Caco-2 (cell line): ENCODE measurements around the gene ICAM1. TPM values are rescaled to one million over a fixed set of nuclear protein-coding genes. Genes with fewer than 3 reads are reported as not detected.
A peak's percentile ranks its signal among the peaks of the same experiment; 100 is the strongest.

ENCODE experiments used
- BruUV-seq: library from RNA; stranded (reverse); fragments of 400-500 nt; replicated peaks from 2 replicates; lab custom pipeline; 2021; lab: Mats Ljungman, UMichigan
- CTCF ChIA-PET: fragments of 300-600 bp; sonication (Branson Sonifier 250); formaldehyde crosslinking; loops from one replicate; lab custom pipeline; 2022; ENCODE audit warnings: antibody characterized with exemption; lab: Charles Lee
- POLR2A ChIA-PET: fragments of 300-600 bp; sonication (Branson Sonifier 250); formaldehyde crosslinking; loops from one replicate; lab custom pipeline; 2022; ENCODE audit warnings: antibody characterized with exemption; lab: Charles Lee
- DNase-seq, 2 experiments: peaks; one replicate each; pipeline versions ENCODE4 v3.0.0 to v3.0.0-alpha.2; 2020 to 2022
- H3K27me3 ChIP-seq: replicated peaks from 2 replicates; pipeline ENCODE4 v1.6.0; 2011; ENCODE audit warnings: low read length; ENCODE audit not compliant: control insufficient read depth, insufficient read depth
- H3K36me3 ChIP-seq: 2 replicates; pipeline ENCODE4 v1.5.1; 2011; ENCODE audit warnings: low read length; ENCODE audit not compliant: control insufficient read depth, insufficient read depth
- H3K4me1 ChIP-seq: fragments of 250-450 bp; sonication (Bioruptor Pico); 2 replicates; pipeline ENCODE4 v1.5.1; 2020; ENCODE audit warnings: mild to moderate bottlenecking
- H3K4me3 ChIP-seq: 2 replicates; pipeline ENCODE4 v1.5.1; 2011; ENCODE audit warnings: low read depth, mild to moderate bottlenecking, control low read depth, low read length
- H3K9me3 ChIP-seq: fragments of 250-450 bp; sonication (Bioruptor Pico); 2 replicates; pipeline ENCODE4 v1.5.1; 2020; ENCODE audit warnings: mild to moderate bottlenecking, moderate library complexity
- H3K27ac Mint-ChIP-seq: one replicate; pipeline ENCODE4 v1.8.0; 2022; ENCODE audit warnings: mixed read lengths; ENCODE audit not compliant: unreplicated experiment
- H3K27me3 Mint-ChIP-seq: one replicate; pipeline ENCODE4 v1.8.0; 2022; ENCODE audit warnings: mixed read lengths; ENCODE audit not compliant: insufficient read depth, unreplicated experiment
- H3K36me3 Mint-ChIP-seq: one replicate; pipeline ENCODE4 v1.8.0; 2022; ENCODE audit warnings: mild to moderate bottlenecking, mixed read lengths; ENCODE audit not compliant: insufficient read depth, unreplicated experiment
- H3K4me1 Mint-ChIP-seq: one replicate; pipeline ENCODE4 v1.8.0; 2022; ENCODE audit warnings: low read depth, mixed read lengths; ENCODE audit not compliant: unreplicated experiment
- H3K4me3 Mint-ChIP-seq: one replicate; pipeline ENCODE4 v1.8.0; 2022; ENCODE audit warnings: mild to moderate bottlenecking, moderate library complexity, mixed read lengths; ENCODE audit not compliant: unreplicated experiment
- H3K9me3 Mint-ChIP-seq: one replicate; pipeline ENCODE4 v1.8.0; 2022; ENCODE audit warnings: mixed read lengths; ENCODE audit not compliant: unreplicated experiment
- CTCF ChIP-seq, 2 experiments: fragments of 200-600 bp in 1 of 2; IDR thresholded peaks; 1 replicate in 1 of 2; 2 replicates in 1 of 2; pipeline versions ENCODE4 v1.5.1 to v1.8.0; 2011 to 2022; ENCODE audit warnings: antibody characterized with exemption in 1 of 2, control low read depth in 1 of 2, inconsistent platforms in 1 of 2, low read depth in 1 of 2, low read length in 1 of 2, mild to moderate bottlenecking in 1 of 2, moderate library complexity in 1 of 2; ENCODE audit not compliant: insufficient read depth in 1 of 2, severe bottlenecking in 1 of 2, unreplicated experiment in 1 of 2
- intact Hi-C: fragments of 100-400 bp; cut with micrococcal nuclease; formaldehyde crosslinking; loops from one replicate; pipeline ENCODE4 v1.10.0; 2022; ENCODE audit not compliant: unreplicated experiment
- total RNA-seq: library from RNA; stranded (reverse); gene quantifications from 2 replicates; pipeline ENCODE4 v1.2.3, GENCODE V29; 2022

Gene ICAM1
- total RNA-seq, 1 experiment from 2014 or later: 15.7 TPM

- intact Hi-C loops: no loop called here
- CTCF ChIA-PET: no interaction called here
- Histone ChIP-seq H3K4me1 (no peaks in the 10 kb centered on the region), H3K4me3 (no peak within 1 kb of the TSS), H3K9me3 (no peaks in the 10 kb centered on the region), H3K36me3 (no peaks in the 10 kb centered on the region), H3K27me3 (no peaks in the 10 kb centered on the region)
- H3K9me3 Mint-ChIP-seq: no peaks in the 10 kb centered on the region
- H3K4me1 Mint-ChIP-seq: peaks cover under 1% of the 10 kb centered on the region
- H3K27me3 Mint-ChIP-seq: no peaks in the 10 kb centered on the region
- peaks cover 6% of the 10 kb centered on the region for H3K36me3 Mint-ChIP-seq
- POLR2A ChIA-PET: no interaction called here
- no peak for TF ChIP-seq CTCF (IDR thresholded peaks at IDR 0.05; ENCODE audit: insufficient read depth in 1 of 2, low read depth in 1 of 2, low read length in 1 of 2, severe bottlenecking in 1 of 2, unreplicated experiment in 1 of 2)
- no peak within 1 kb of the TSS for H3K27ac Mint-ChIP-seq
- H3K4me3 Mint-ChIP-seq: no peak within 1 kb of the TSS
- DNase-seq: no peak
- no TSS peak for BruUV-seq
Measured at GRCh38 chr19:10309423-10309822, 38.5 kb downstream of the ICAM1 start, which contains the start of gene ZGLP1. TSS of gene ZGLP1 (minus strand) at chr19:10309815.

- H3K27ac Mint-ChIP-seq: peak within 1 kb of the TSS; percentile 91
- H3K27me3 Mint-ChIP-seq: no peaks in the 10 kb centered on the region
- ChIA-PET POLR2A (no interaction called here), CTCF (interaction anchor here (0.5 to 2.3 kb wide), 3 partner anchors 10 to 57 kb away, joined by 3 to 6 read pairs (median 4); no protein-coding TSS in a partner anchor)
- Histone ChIP-seq H3K4me1 (peaks cover 12% of the 10 kb centered on the region; the same call in 1 of the 2 replicates), H3K4me3 (peak within 1 kb of the TSS; percentile 86), H3K36me3 (no peaks in the 10 kb centered on the region; the same call in 1 of the 2 replicates), H3K27me3 (no peaks in the 10 kb centered on the region), H3K9me3 (no peaks in the 10 kb centered on the region)
- peaks cover 17% of the 10 kb centered on the region for H3K4me1 Mint-ChIP-seq
- H3K4me3 Mint-ChIP-seq: peak within 1 kb of the TSS; percentile 99
- no TSS peak for BruUV-seq
- H3K36me3 Mint-ChIP-seq: peaks cover 48% of the 10 kb centered on the region
- intact Hi-C loops: no loop called here
- no peaks in the 10 kb centered on the region for H3K9me3 Mint-ChIP-seq
- no peak for TF ChIP-seq CTCF (IDR thresholded peaks at IDR 0.05; ENCODE audit: insufficient read depth in 1 of 2, low read depth in 1 of 2, low read length in 1 of 2, severe bottlenecking in 1 of 2, unreplicated experiment in 1 of 2)
- peak; percentile 92 for DNase-seq
Measured at GRCh38 chr19:10315335-10316214, 44.7 kb downstream of the ICAM1 start, which contains the start of gene FDX2. TSS of gene FDX2 (minus strand) at chr19:10316015. CDS start at chr19:10315996, 19 bp downstream.

GRCh38 chr19:10316229-10317044, 45.5 kb downstream of the ICAM1 start:
- Histone ChIP-seq H3K4me3 (no peak overlapping the region; the same call in 1 of the 2 replicates), H3K36me3 (no peaks in the 10 kb centered on the region; the same call in 1 of the 2 replicates), H3K9me3 (no peaks in the 10 kb centered on the region), H3K27me3 (no peaks in the 10 kb centered on the region), H3K4me1 (peaks cover 12% of the 10 kb centered on the region; the same call in 1 of the 2 replicates)
- TSS peak; percentile 12 for BruUV-seq
- TF ChIP-seq CTCF (IDR thresholded peaks at IDR 0.05; ENCODE audit: insufficient read depth in 1 of 2, low read depth in 1 of 2, low read length in 1 of 2, severe bottlenecking in 1 of 2, unreplicated experiment in 1 of 2): no peak
- no peaks in the 10 kb centered on the region for H3K9me3 Mint-ChIP-seq
- DNase-seq: peak in 1 of 2 experiments; percentile 19
- intact Hi-C loops: no loop called here
- peak overlapping the region; percentile 99 for H3K4me3 Mint-ChIP-seq
- ChIA-PET CTCF (interaction anchor here (0.9 to 2.3 kb wide), 2 partner anchors 25 to 58 kb away, joined by 3 to 6 read pairs; no protein-coding TSS in a partner anchor), POLR2A (no interaction called here)
- H3K4me1 Mint-ChIP-seq: peaks cover 17% of the 10 kb centered on the region
- H3K27me3 Mint-ChIP-seq: no peaks in the 10 kb centered on the region
- H3K27ac Mint-ChIP-seq: peak overlapping the region; percentile 91
- H3K36me3 Mint-ChIP-seq: peaks cover 48% of the 10 kb centered on the region
